Muscle of leg (tissue), 11 donors: ENCODE data around the gene TOP2A. TPM values are rescaled to one million over a fixed set of nuclear protein-coding genes. Genes with fewer than 3 reads are reported as not detected.

Experiments used
- DNase-seq: peaks from one replicate; pipeline ENCODE4 v3.0.0; 2013
- H3K27ac ChIP-seq: one replicate; pipeline ENCODE4 v1.5.1; 2013; ENCODE audit warnings: mild to moderate bottlenecking, low read length, control low read depth
- H3K27me3 ChIP-seq: one replicate; pipeline ENCODE4 v1.6.1; 2013; ENCODE audit warnings: low read length; ENCODE audit not compliant: control insufficient read depth, insufficient read depth
- H3K36me3 ChIP-seq: one replicate; pipeline ENCODE4 v1.6.1; 2013; ENCODE audit warnings: low read length; ENCODE audit not compliant: control insufficient read depth, insufficient read depth
- H3K4me1 ChIP-seq: one replicate; pipeline ENCODE4 v1.6.1; 2013; ENCODE audit warnings: low read length; ENCODE audit not compliant: control insufficient read depth, insufficient read depth
- H3K4me3 ChIP-seq: one replicate; pipeline ENCODE4 v1.5.1; 2013; ENCODE audit warnings: low read length, control low read depth
- H3K9me3 ChIP-seq: replicated peaks from 2 replicates; pipeline ENCODE4 v1.6.1; 2013; ENCODE audit warnings: low read depth, low read length; ENCODE audit not compliant: control insufficient read depth
- WGBS: methylation state at CpG from one replicate; pipeline ENCODE4 v1.1.5; 2013; ENCODE audit warnings: missing lambda C conversion rate; ENCODE audit not compliant: insufficient coverage; 5-methylcytosine and 5-hydroxymethylcytosine counted together
- polyA plus RNA-seq, 8 donors: library from polyadenylated mRNA; unstranded; fragments of 120-200 nt; gene quantifications; one replicate each; pipeline versions ENCODE4 v1.2.1 to v1.2.3, GENCODE V29; 2013; ENCODE audit warnings: inconsistent platforms in 1 of 8, low replicate concordance in 1 of 8; ENCODE audit not compliant: insufficient read length in 8 of 8, insufficient read depth in 1 of 8
- total RNA-seq: library from RNA; stranded (reverse); fragments of 120-200 nt; gene quantifications from one replicate; pipeline ENCODE4 v1.2.4, GENCODE V29; 2013

The TOP2A gene
- total and polyA plus RNA-seq, 9 donors = 45.9 to 113 (median 77.9) TPM

- Histone ChIP-seq H3K4me1 (peaks cover 78% of the 10 kb centered on the region), H3K9me3 (no peaks in the 10 kb centered on the region), H3K27me3 (no peaks in the 10 kb centered on the region), H3K36me3 (peaks cover 16% of the 10 kb centered on the region), H3K27ac (peak overlapping the region; percentile 82), H3K4me3 (no peak overlapping the region)
- peak; percentile 92 for DNase-seq
- WGBS = 50% methylated on average over 5 of the region's 9 CpGs
Measured at GRCh38 chr17:40460968-40461731, 43.5 kb upstream of the TOP2A start.

GRCh38 chr17:40460604-40460967, 42.9 kb upstream of the TOP2A start:
- WGBS = 57% methylated on average over 1 of the region's 3 CpGs
- Histone ChIP-seq H3K9me3 (no peaks in the 10 kb centered on the region), H3K4me1 (peaks cover 79% of the 10 kb centered on the region), H3K27me3 (no peaks in the 10 kb centered on the region), H3K36me3 (peaks cover 19% of the 10 kb centered on the region), H3K4me3 (no peak overlapping the region), H3K27ac (peak overlapping the region; percentile 82)
- DNase-seq = no peak

GRCh38 chr17:40459636-40460603, 42.2 kb upstream of the TOP2A start:
- Histone ChIP-seq H3K27me3 (no peaks in the 10 kb centered on the region), H3K4me3 (no peak overlapping the region), H3K4me1 (peaks cover 79% of the 10 kb centered on the region), H3K9me3 (no peaks in the 10 kb centered on the region), H3K27ac (peak overlapping the region; percentile 51), H3K36me3 (peaks cover 19% of the 10 kb centered on the region)
- WGBS = 43% methylated on average over 3 of the region's 8 CpGs
- DNase-seq = peak; percentile 84

- Histone ChIP-seq H3K27ac (peak overlapping the region; percentile 55), H3K27me3 (no peaks in the 10 kb centered on the region), H3K36me3 (peaks cover 27% of the 10 kb centered on the region), H3K4me3 (no peak overlapping the region), H3K4me1 (peaks cover 78% of the 10 kb centered on the region), H3K9me3 (no peaks in the 10 kb centered on the region)
- no peak for DNase-seq
- 72% methylated on average over 8 of the region's 12 CpGs for WGBS
Measured at GRCh38 chr17:40458851-40459482, 41.3 kb upstream of the TOP2A start.

- peaks cover 35% of the 10 kb centered on the region for H3K36me3 ChIP-seq
- DNase-seq = peak; percentile 69
- peaks cover 74% of the 10 kb centered on the region for H3K4me1 ChIP-seq
- no peaks in the 10 kb centered on the region for H3K9me3 ChIP-seq
- no peak overlapping the region for H3K4me3 ChIP-seq
- H3K27ac ChIP-seq = peak overlapping the region; percentile 55
- WGBS = 17% methylated on average over 11 of the region's 16 CpGs
- no peaks in the 10 kb centered on the region for H3K27me3 ChIP-seq
Measured at GRCh38 chr17:40457964-40458791, 40.5 kb upstream of the TOP2A start.

- no peaks in the 10 kb centered on the region for H3K27me3 ChIP-seq
- H3K4me1 ChIP-seq = peaks cover 74% of the 10 kb centered on the region
- peak overlapping the region; percentile 4 for H3K27ac ChIP-seq
- no CpG with 5 or more reads among the region's 3 CpGs for WGBS
- H3K36me3 ChIP-seq = peaks cover 42% of the 10 kb centered on the region
- H3K4me3 ChIP-seq = no peak overlapping the region
- DNase-seq = no peak
- H3K9me3 ChIP-seq = no peaks in the 10 kb centered on the region
Measured at GRCh38 chr17:40457369-40457768, 39.7 kb upstream of the TOP2A start.

- Histone ChIP-seq H3K27me3 (no peaks in the 10 kb centered on the region), H3K9me3 (no peaks in the 10 kb centered on the region), H3K4me1 (peaks cover 74% of the 10 kb centered on the region), H3K27ac (no peak overlapping the region), H3K36me3 (peaks cover 42% of the 10 kb centered on the region), H3K4me3 (no peak overlapping the region)
- 61% methylated on average over 8 of the region's 16 CpGs for WGBS
- DNase-seq = no peak
Measured at GRCh38 chr17:40456396-40456951, 38.8 kb upstream of the TOP2A start.

- no peaks in the 10 kb centered on the region for H3K9me3 ChIP-seq
- H3K36me3 ChIP-seq = peaks cover 46% of the 10 kb centered on the region
- no peak overlapping the region for H3K27ac ChIP-seq
- WGBS = no CpG with 5 or more reads among the region's 2 CpGs
- no peak overlapping the region for H3K4me3 ChIP-seq
- DNase-seq = no peak
- H3K27me3 ChIP-seq = no peaks in the 10 kb centered on the region
- H3K4me1 ChIP-seq = peaks cover 73% of the 10 kb centered on the region
Measured at GRCh38 chr17:40454613-40454995, 36.9 kb upstream of the TOP2A start.

GRCh38 chr17:40453881-40454612, 36.4 kb upstream of the TOP2A start:
- Histone ChIP-seq H3K27ac (peak overlapping the region; percentile 92), H3K4me3 (no peak overlapping the region), H3K36me3 (peaks cover 46% of the 10 kb centered on the region), H3K9me3 (no peaks in the 10 kb centered on the region), H3K27me3 (no peaks in the 10 kb centered on the region), H3K4me1 (peaks cover 68% of the 10 kb centered on the region)
- WGBS = 70% methylated on average over 11 of the region's 19 CpGs
- no peak for DNase-seq
